Measurements from ENCODE around the gene SLC22A23.

SLC22A23 gene

GRCh38 chr6:3228771-3229565 is 227.9 kb downstream of the SLC22A23 start:
- H3K9ac ChIP-seq (ENCODE audit: insufficient read length), result no peak overlapping the region
- H3K36me3 ChIP-seq (ENCODE audit: insufficient read depth, low read length), result peaks cover 6% of the 10 kb centered on the region; the same call in 1 of the 2 replicates
- H3K27ac ChIP-seq, result no peak overlapping the region
- TF ChIP-seq POLR2AphosphoS5 (IDR thresholded peaks at IDR 0.05; ENCODE audit: borderline replicate concordance, low read depth, low read length), result no peak
- TF ChIP-seq EZH2 (IDR thresholded peaks at IDR 0.05), result no peak
- TF ChIP-seq FOXP2 (optimal IDR thresholded peaks at IDR 0.05; ENCODE audit: control extremely low read depth, extremely low read length, insufficient read depth), result no peak
- no peak for DNase-seq (ENCODE audit: low read depth, low spot score)
- H3K4me3 ChIP-seq, result peak overlapping the region; percentile 90
- H3K9me3 ChIP-seq (ENCODE audit: low read depth, low read length), result no peaks in the 10 kb centered on the region

GRCh38 chr6:3228046-3228671 is 228.7 kb downstream of the SLC22A23 start:
- Histone ChIP-seq H3K9me3 (ENCODE audit: low read depth, low read length) (no peaks in the 10 kb centered on the region), H3K4me3 (peak overlapping the region; percentile 90), H3K9ac (ENCODE audit: insufficient read length) (peak overlapping the region; percentile 53), H3K36me3 (ENCODE audit: insufficient read depth, low read length) (peaks cover 6% of the 10 kb centered on the region; the same call in 1 of the 2 replicates), H3K27ac (no peak overlapping the region)
- DNase-seq (ENCODE audit: low read depth, low spot score), result no peak
- TF ChIP-seq EZH2 (IDR thresholded peaks at IDR 0.05), result no peak
- no peak for TF ChIP-seq FOXP2 (optimal IDR thresholded peaks at IDR 0.05; ENCODE audit: control extremely low read depth, extremely low read length, insufficient read depth)
- no peak for TF ChIP-seq POLR2AphosphoS5 (IDR thresholded peaks at IDR 0.05; ENCODE audit: borderline replicate concordance, low read depth, low read length)

GRCh38 chr6:3227363-3228045 is 229.3 kb downstream of the SLC22A23 start, which contains the start of gene TUBB2B:
Gene TUBB2B, minus strand, starts transcription at chr6:3227653. Its CDS starts 110 bp downstream, at chr6:3227543.
- Histone ChIP-seq H3K36me3 (ENCODE audit: insufficient read depth, low read length) (peaks cover 6% of the 10 kb centered on the region; the same call in 1 of the 2 replicates), H3K4me3 (peak within 1 kb of the TSS; percentile 90), H3K9me3 (ENCODE audit: low read depth, low read length) (no peaks in the 10 kb centered on the region), H3K9ac (ENCODE audit: insufficient read length) (peak within 1 kb of the TSS; percentile 83), H3K27ac (no peak within 1 kb of the TSS)
- no peak for TF ChIP-seq EZH2 (IDR thresholded peaks at IDR 0.05)
- TF ChIP-seq POLR2AphosphoS5 (IDR thresholded peaks at IDR 0.05; ENCODE audit: borderline replicate concordance, low read depth, low read length), result peak; percentile 61; the same call in 1 of the 2 replicates
- no peak for DNase-seq (ENCODE audit: low read depth, low spot score)

- TF ChIP-seq FOXP2 (optimal IDR thresholded peaks at IDR 0.05; ENCODE audit: control extremely low read depth, extremely low read length, insufficient read depth) (no peak), POLR2AphosphoS5 (IDR thresholded peaks at IDR 0.05; ENCODE audit: borderline replicate concordance, low read depth, low read length) (no peak), EZH2 (IDR thresholded peaks at IDR 0.05) (no peak)
- Histone ChIP-seq H3K27ac (no peak overlapping the region), H3K9me3 (ENCODE audit: low read depth, low read length) (no peaks in the 10 kb centered on the region), H3K9ac (ENCODE audit: insufficient read length) (peak overlapping the region; percentile 83), H3K36me3 (ENCODE audit: insufficient read depth, low read length) (peaks cover 6% of the 10 kb centered on the region; the same call in 1 of the 2 replicates), H3K4me3 (peak overlapping the region; percentile 90)
- DNase-seq (ENCODE audit: low read depth, low spot score), result no peak
Measured at GRCh38 chr6:3226481-3227362, 230.1 kb downstream of the SLC22A23 start.

- DNase-seq (ENCODE audit: low read depth, low spot score), result no peak
- H3K4me3 ChIP-seq, result peak overlapping the region; percentile 90
- no peaks in the 10 kb centered on the region for H3K9me3 ChIP-seq (ENCODE audit: low read depth, low read length)
- H3K27ac ChIP-seq, result no peak overlapping the region
- H3K36me3 ChIP-seq (ENCODE audit: insufficient read depth, low read length), result peaks cover 6% of the 10 kb centered on the region; the same call in 1 of the 2 replicates
- TF ChIP-seq POLR2AphosphoS5 (IDR thresholded peaks at IDR 0.05; ENCODE audit: borderline replicate concordance, low read depth, low read length), result no peak
- no peak overlapping the region for H3K9ac ChIP-seq (ENCODE audit: insufficient read length)
Measured at GRCh38 chr6:3226042-3226441, 230.8 kb downstream of the SLC22A23 start.

GRCh38 chr6:3222506-3223038 is 234.3 kb downstream of the SLC22A23 start:
- no peak overlapping the region for H3K27ac ChIP-seq

GRCh38 chr6:3221578-3221977 is 235.3 kb downstream of the SLC22A23 start:
- TF ChIP-seq POLR2AphosphoS5 (IDR thresholded peaks at IDR 0.05; ENCODE audit: borderline replicate concordance, low read depth, low read length) (no peak), FOXP2 (optimal IDR thresholded peaks at IDR 0.05; ENCODE audit: control extremely low read depth, extremely low read length, insufficient read depth) (no peak), EZH2 (IDR thresholded peaks at IDR 0.05) (no peak)
- Histone ChIP-seq H3K9me3 (ENCODE audit: low read depth, low read length) (no peaks in the 10 kb centered on the region), H3K4me3 (no peak overlapping the region), H3K36me3 (ENCODE audit: insufficient read depth, low read length) (peaks cover 6% of the 10 kb centered on the region; the same call in 1 of the 2 replicates), H3K9ac (ENCODE audit: insufficient read length) (no peak overlapping the region), H3K27ac (no peak overlapping the region)
- no peak for DNase-seq (ENCODE audit: low read depth, low spot score)

More at GRCh38 chr6:3222506-3223038, 234.3 kb downstream of the SLC22A23 start:
- Histone ChIP-seq H3K4me3 (no peak overlapping the region), H3K9ac (ENCODE audit: insufficient read length) (no peak overlapping the region), H3K36me3 (ENCODE audit: insufficient read depth, low read length) (peaks cover 6% of the 10 kb centered on the region; the same call in 1 of the 2 replicates), H3K9me3 (ENCODE audit: low read depth, low read length) (no peaks in the 10 kb centered on the region)
- no peak for TF ChIP-seq FOXP2 (optimal IDR thresholded peaks at IDR 0.05; ENCODE audit: control extremely low read depth, extremely low read length, insufficient read depth)
- TF ChIP-seq EZH2 (IDR thresholded peaks at IDR 0.05), result no peak
- TF ChIP-seq POLR2AphosphoS5 (IDR thresholded peaks at IDR 0.05; ENCODE audit: borderline replicate concordance, low read depth, low read length), result no peak
- no peak for DNase-seq (ENCODE audit: low read depth, low spot score)

Measured in SK-N-MC (cell line).